GM21717 (cell line): Measurements from ENCODE around the gene PPP1R16B.

Source experiments
- ATAC-seq: cut with Tn5 transposase; IDR thresholded peaks from one replicate; pipeline ENCODE4 v1.9.1; 2021; ENCODE audit warnings: mild to moderate bottlenecking, moderate library complexity; ENCODE audit not compliant: unreplicated experiment

The PPP1R16B gene

GRCh38 chr20:38805502-38805957 lies at the start of gene PPP1R16B:
Gene PPP1R16B, plus strand, starts transcription at chr20:38805697. Its CDS starts 30,229 bp downstream, at chr20:38835926.
- ATAC-seq = peak; percentile 51

- no peak for ATAC-seq
These were observed 48.2 kb upstream of the PPP1R16B start for GRCh38 chr20:38757145-38757775.

GRCh38 chr20:38759106-38759505 lies 46.4 kb upstream of the PPP1R16B start:
- ATAC-seq = no peak

- no peak for ATAC-seq
These were observed 44.5 kb upstream of the PPP1R16B start for GRCh38 chr20:38760978-38761377.

GRCh38 chr20:38762174-38762573 lies 43.3 kb upstream of the PPP1R16B start:
- ATAC-seq = no peak

- no peak for ATAC-seq
These were observed 41.9 kb upstream of the PPP1R16B start for GRCh38 chr20:38763616-38764015.

- ATAC-seq = no peak
These were observed 40.8 kb upstream of the PPP1R16B start for GRCh38 chr20:38764567-38765318.

GRCh38 chr20:38766071-38766470 lies 39.4 kb upstream of the PPP1R16B start:
- ATAC-seq = no peak

- ATAC-seq = no peak
These were observed 35.9 kb upstream of the PPP1R16B start for GRCh38 chr20:38769376-38770295.

GRCh38 chr20:38770546-38770945 lies 35.0 kb upstream of the PPP1R16B start:
- no peak for ATAC-seq

GRCh38 chr20:38770970-38771369 lies 34.5 kb upstream of the PPP1R16B start:
- ATAC-seq = no peak

GRCh38 chr20:38771621-38772020 lies 33.9 kb upstream of the PPP1R16B start:
- ATAC-seq = no peak

GRCh38 chr20:38774167-38774566 lies 31.3 kb upstream of the PPP1R16B start:
- no peak for ATAC-seq

GRCh38 chr20:38776363-38776762 lies 29.1 kb upstream of the PPP1R16B start:
- no peak for ATAC-seq

- no peak for ATAC-seq
These were observed 26.0 kb upstream of the PPP1R16B start for GRCh38 chr20:38779247-38780097.

- ATAC-seq = no peak
These were observed 23.2 kb upstream of the PPP1R16B start for GRCh38 chr20:38782275-38782674.

GRCh38 chr20:38787870-38788269 lies 17.6 kb upstream of the PPP1R16B start:
- no peak for ATAC-seq

- no peak for ATAC-seq
These were observed 15.8 kb upstream of the PPP1R16B start for GRCh38 chr20:38789503-38790199.

GRCh38 chr20:38790200-38791053 lies 15.1 kb upstream of the PPP1R16B start:
- no peak for ATAC-seq
